ENCODE results near the gene MT3. TPM values are rescaled to one million over a fixed set of nuclear protein-coding genes. Genes with fewer than 3 reads are reported as not detected.

Gene MT3
- total and polyA plus RNA-seq, 9 of the 15 experiments (the other 6 are each of a cell fraction or from before 2014, with no cell fraction given): not detected

DNA sequence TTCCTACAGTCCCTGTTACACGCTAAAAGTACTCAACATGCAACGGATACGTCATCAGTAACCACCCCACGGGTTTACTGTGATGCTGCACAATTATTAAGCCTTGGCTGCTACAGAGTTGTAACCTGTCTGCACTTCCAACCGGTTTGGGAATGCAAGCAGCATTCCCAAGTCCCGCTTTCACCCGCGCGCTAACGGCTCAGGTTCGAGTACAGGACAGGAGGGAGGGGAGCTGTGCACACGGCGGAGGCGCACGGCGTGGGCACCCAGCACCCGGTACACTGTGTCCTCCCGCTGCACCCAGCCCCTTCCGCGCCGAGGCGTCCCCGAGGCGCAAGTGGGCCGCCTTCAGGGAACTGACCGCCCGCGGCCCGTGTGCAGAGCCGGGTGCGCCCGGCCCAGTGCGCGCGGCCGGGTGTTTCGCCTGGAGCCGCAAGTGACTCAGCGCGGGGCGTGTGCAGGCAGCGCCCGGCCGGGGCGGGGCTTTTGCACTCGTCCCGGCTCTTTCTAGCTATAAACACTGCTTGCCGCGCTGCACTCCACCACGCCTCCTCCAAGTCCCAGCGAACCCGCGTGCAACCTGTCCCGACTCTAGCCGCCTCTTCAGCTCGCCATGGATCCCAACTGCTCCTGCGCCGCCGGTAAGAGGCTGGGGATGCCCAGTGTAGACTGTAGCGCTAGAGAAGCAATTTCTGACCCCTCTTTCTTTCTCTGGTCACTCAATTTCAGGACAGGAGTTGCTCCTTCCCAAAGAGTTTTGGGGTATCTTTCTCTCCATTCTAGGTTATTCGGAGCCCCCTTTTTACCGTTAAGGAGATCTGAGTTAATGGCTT lies 18.9 kb downstream of the MT3 start, which contains the start of gene MT2A (continued):
- TF ChIP-seq, protein P1, sequence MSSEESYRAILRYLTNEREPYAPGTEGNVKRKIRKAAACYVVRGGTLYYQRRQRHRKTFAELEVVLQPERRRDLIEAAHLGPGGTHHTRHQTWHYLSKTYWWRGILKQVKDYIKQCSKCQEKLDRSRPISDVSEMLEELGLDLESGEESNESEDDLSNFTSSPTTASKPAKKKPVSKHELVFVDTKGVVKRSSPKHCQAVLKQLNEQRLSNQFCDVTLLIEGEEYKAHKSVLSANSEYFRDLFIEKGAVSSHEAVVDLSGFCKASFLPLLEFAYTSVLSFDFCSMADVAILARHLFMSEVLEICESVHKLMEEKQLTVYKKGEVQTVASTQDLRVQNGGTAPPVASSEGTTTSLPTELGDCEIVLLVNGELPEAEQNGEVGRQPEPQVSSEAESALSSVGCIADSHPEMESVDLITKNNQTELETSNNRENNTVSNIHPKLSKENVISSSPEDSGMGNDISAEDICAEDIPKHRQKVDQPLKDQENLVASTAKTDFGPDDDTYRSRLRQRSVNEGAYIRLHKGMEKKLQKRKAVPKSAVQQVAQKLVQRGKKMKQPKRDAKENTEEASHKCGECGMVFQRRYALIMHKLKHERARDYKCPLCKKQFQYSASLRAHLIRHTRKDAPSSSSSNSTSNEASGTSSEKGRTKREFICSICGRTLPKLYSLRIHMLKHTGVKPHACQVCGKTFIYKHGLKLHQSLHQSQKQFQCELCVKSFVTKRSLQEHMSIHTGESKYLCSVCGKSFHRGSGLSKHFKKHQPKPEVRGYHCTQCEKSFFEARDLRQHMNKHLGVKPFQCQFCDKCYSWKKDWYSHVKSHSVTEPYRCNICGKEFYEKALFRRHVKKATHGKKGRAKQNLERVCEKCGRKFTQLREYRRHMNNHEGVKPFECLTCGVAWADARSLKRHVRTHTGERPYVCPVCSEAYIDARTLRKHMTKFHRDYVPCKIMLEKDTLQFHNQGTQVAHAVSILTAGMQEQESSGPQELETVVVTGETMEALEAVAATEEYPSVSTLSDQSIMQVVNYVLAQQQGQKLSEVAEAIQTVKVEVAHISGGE (CRISPR knock-in tag; IDR thresholded peaks at IDR 0.05): peak in 1 of 3 experiments; percentile 58; a peak in 1 of 6 replicates
- peak; percentile 85 for TF ChIP-seq ZFX (CRISPR knock-in tag; IDR thresholded peaks at IDR 0.05)
- TF ChIP-seq TARDBP (IDR thresholded peaks at IDR 0.05): no peak
- TF ChIP-seq POLR3A (IDR thresholded peaks at IDR 0.05; ENCODE audit: borderline replicate concordance, extremely low read depth, insufficient read depth, insufficient read length): no peak
- TF ChIP-seq ZFP36 (IDR thresholded peaks at IDR 0.05; ENCODE audit: low read depth, low read length, partially characterized antibody): peak; percentile 66
- TF ChIP-seq, protein P2, sequence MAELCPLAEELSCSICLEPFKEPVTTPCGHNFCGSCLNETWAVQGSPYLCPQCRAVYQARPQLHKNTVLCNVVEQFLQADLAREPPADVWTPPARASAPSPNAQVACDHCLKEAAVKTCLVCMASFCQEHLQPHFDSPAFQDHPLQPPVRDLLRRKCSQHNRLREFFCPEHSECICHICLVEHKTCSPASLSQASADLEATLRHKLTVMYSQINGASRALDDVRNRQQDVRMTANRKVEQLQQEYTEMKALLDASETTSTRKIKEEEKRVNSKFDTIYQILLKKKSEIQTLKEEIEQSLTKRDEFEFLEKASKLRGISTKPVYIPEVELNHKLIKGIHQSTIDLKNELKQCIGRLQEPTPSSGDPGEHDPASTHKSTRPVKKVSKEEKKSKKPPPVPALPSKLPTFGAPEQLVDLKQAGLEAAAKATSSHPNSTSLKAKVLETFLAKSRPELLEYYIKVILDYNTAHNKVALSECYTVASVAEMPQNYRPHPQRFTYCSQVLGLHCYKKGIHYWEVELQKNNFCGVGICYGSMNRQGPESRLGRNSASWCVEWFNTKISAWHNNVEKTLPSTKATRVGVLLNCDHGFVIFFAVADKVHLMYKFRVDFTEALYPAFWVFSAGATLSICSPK (IDR thresholded peaks at IDR 0.05; ENCODE audit: borderline replicate concordance): no peak
- TF ChIP-seq, protein P3, sequence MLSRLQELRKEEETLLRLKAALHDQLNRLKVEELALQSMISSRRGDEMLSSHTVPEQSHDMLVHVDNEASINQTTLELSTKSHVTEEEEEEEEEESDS (CRISPR knock-in tag; IDR thresholded peaks at IDR 0.05): no peak
- 0 out of 2 replicates have a peak, but pooled peaks have one; percentile 15 for TF ChIP-seq ARID1B (IDR thresholded peaks at IDR 0.05)
- TF ChIP-seq JUN (IDR thresholded peaks at IDR 0.05; ENCODE audit: borderline replicate concordance, low read depth, low read length): peak; percentile 85
- no peak for TF ChIP-seq JUN (CRISPR knock-in tag; IDR thresholded peaks at IDR 0.05; ENCODE audit: borderline replicate concordance)
- no peak for TF ChIP-seq ZNF354B (CRISPR knock-in tag; IDR thresholded peaks at IDR 0.05)
- TF ChIP-seq ZNF224 (CRISPR knock-in tag; IDR thresholded peaks at IDR 0.05): no peak
- no peak for TF ChIP-seq ADNP (tag; IDR thresholded peaks at IDR 0.05)
- TF ChIP-seq PCBP1 (IDR thresholded peaks at IDR 0.05; ENCODE audit: low read depth, low read length, poor library complexity, severe bottlenecking): no peak
- no peak for TF ChIP-seq DNMT1 (IDR thresholded peaks at IDR 0.05)
- TF ChIP-seq ELF2 (CRISPR knock-in tag; IDR thresholded peaks at IDR 0.05): 0 out of 2 replicates have a peak, but pooled peaks have one; percentile 47
- TF ChIP-seq SOX6 (IDR thresholded peaks at IDR 0.05): no peak
- TF ChIP-seq, protein P4, sequence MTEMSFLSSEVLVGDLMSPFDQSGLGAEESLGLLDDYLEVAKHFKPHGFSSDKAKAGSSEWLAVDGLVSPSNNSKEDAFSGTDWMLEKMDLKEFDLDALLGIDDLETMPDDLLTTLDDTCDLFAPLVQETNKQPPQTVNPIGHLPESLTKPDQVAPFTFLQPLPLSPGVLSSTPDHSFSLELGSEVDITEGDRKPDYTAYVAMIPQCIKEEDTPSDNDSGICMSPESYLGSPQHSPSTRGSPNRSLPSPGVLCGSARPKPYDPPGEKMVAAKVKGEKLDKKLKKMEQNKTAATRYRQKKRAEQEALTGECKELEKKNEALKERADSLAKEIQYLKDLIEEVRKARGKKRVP (CRISPR knock-in tag; IDR thresholded peaks at IDR 0.05): no peak; the same call in 1 of the 2 replicates
- TF ChIP-seq TAL1 (IDR thresholded peaks at IDR 0.05): no peak
- no peak for TF ChIP-seq SRSF7 (optimal IDR thresholded peaks at IDR 0.05; ENCODE audit: low read depth, low read length)
- peak; percentile 65 for TF ChIP-seq POLR2B (IDR thresholded peaks at IDR 0.05; ENCODE audit: low read depth, partially characterized antibody)
- no peak for TF ChIP-seq ZKSCAN1 (IDR thresholded peaks at IDR 0.05; ENCODE audit: low read depth, low read length)
